Transverse colon (tissue), 4 donors: ENCODE measurements around the gene UQCRFS1. TPM values are rescaled to one million over a fixed set of nuclear protein-coding genes. Genes with fewer than 3 reads are reported as not detected.

ENCODE experiments used
- DNase-seq: peaks from one replicate; pipeline ENCODE4 v3.0.0-alpha.2; 2019
- H3K27ac ChIP-seq, 4 donors: fragments of 200-600 bp; sonication (generic); 2 replicates each; pipeline ENCODE4 v1.5.1; 2016 to 2018; ENCODE audit warnings: inconsistent platforms in 4 of 4
- H3K27me3 ChIP-seq: fragments of 200-600 bp; sonication (generic); 2 replicates; pipeline ENCODE4 v1.5.1; 2017; ENCODE audit warnings: inconsistent platforms
- H3K36me3 ChIP-seq, 4 donors: fragments of 200-600 bp; sonication (generic); 2 replicates each; pipeline ENCODE4 v1.5.1; 2017 to 2019; ENCODE audit warnings: inconsistent platforms in 4 of 4
- H3K4me1 ChIP-seq, 4 donors: fragments of 200-600 bp; sonication (generic); 2 replicates each; pipeline ENCODE4 v1.5.1; 2017 to 2020; ENCODE audit warnings: inconsistent platforms in 4 of 4
- H3K4me3 ChIP-seq, 4 donors: fragments of 200-600 bp; sonication (generic); 1 replicate in 1 of 4; 2 replicates in 3 of 4; pipeline versions ENCODE4 v1.5.1 to v1.6.1; 2017 to 2019; ENCODE audit warnings: inconsistent platforms in 4 of 4
- H3K9me3 ChIP-seq, 2 donors: fragments of 200-600 bp; sonication (generic); 2 replicates each; pipeline ENCODE4 v1.5.1; 2017 to 2019; ENCODE audit warnings: inconsistent platforms in 2 of 2
- CTCF ChIP-seq, 5 experiments: fragments of 200-600 bp in 3 of 5; fragments of 450-650 bp in 2 of 5; sonication (generic) in 3 of 5; IDR thresholded peaks; 1 replicate in 2 of 5; 2 replicates in 3 of 5; pipeline ENCODE4 v1.5.1; 2016 to 2017; ENCODE audit warnings: antibody characterized with exemption in 5 of 5, inconsistent platforms in 3 of 5, mild to moderate bottlenecking in 2 of 5, moderate library complexity in 1 of 5
- EP300 ChIP-seq: sonication (generic); formaldehyde crosslinking; IDR thresholded peaks from one replicate; pipeline ENCODE4 v1.6.1; 2017; ENCODE audit warnings: antibody characterized with exemption, low read depth
- POLR2A ChIP-seq: fragments of 450-650 bp; IDR thresholded peaks from one replicate; pipeline ENCODE4 v1.6.1; 2016; ENCODE audit warnings: antibody characterized with exemption, mild to moderate bottlenecking, moderate library complexity
- POLR2AphosphoS5 ChIP-seq, 3 donors: sonication (generic); formaldehyde crosslinking; IDR thresholded peaks; one replicate each; pipeline ENCODE4 v1.6.1; 2016; ENCODE audit warnings: antibody characterized with exemption in 3 of 3
- WGBS, 2 donors: methylation state at CpG; one replicate each; pipeline ENCODE4 v1.1.5; 2018; ENCODE audit warnings: low coverage in 1 of 2; 5-methylcytosine and 5-hydroxymethylcytosine counted together
- in situ Hi-C, 4 donors: fragments of 200-750 bp; cut with MboI; loops; one replicate each; pipeline versions ENCODE4 v1.15.0 to v1.15.1; 2017; ENCODE audit warnings: low sequenced_read_pairs in 3 of 4, low pct_ligation_motif_present in 1 of 4, low pct_unique_long_range_greater_than_20kb in 1 of 4
- intact Hi-C: fragments of 100-400 bp; cut with DNase I; formaldehyde crosslinking; loops from one replicate; pipeline ENCODE4 v1.15.1; 2023; ENCODE audit warnings: low total_unique reads
- total RNA-seq, 4 donors: library from RNA; depleted of rRNA; stranded (reverse); fragments of >200 nt; gene quantifications; one replicate each; pipeline ENCODE4 v1.1.0, GENCODE V29; 2016

Gene UQCRFS1
- total RNA-seq, 4 donors from 2014 or later, result 14.1 to 67.7 (median 35.3) TPM

- H3K4me1 ChIP-seq, result peaks cover 0 to 27% (median 20%) of the 10 kb centered on the region in 4 donors
- H3K27me3 ChIP-seq, result no peaks in the 10 kb centered on the region
- intact Hi-C loops, result no loop called here
- DNase-seq, result no peak
- H3K36me3 ChIP-seq, result peaks cover 0 to 11% (median 5%) of the 10 kb centered on the region in 4 donors
- no peak overlapping the region for H3K4me3 ChIP-seq
- 89 to 100% methylated on average over 1 to 3 of the region's 3 CpGs for WGBS, 2 donors
- no peaks in the 10 kb centered on the region for H3K9me3 ChIP-seq
- H3K27ac ChIP-seq, result no peak overlapping the region
- in situ Hi-C loops, result no loop called here
- TF ChIP-seq POLR2A (no peak), POLR2AphosphoS5 (IDR thresholded peaks at IDR 0.05) (no peak), EP300 (no peak), CTCF (IDR thresholded peaks at IDR 0.05) (no peak)
These were observed 6.5 kb downstream of the UQCRFS1 start for GRCh38 chr19:29206453-29206852.

- no peak overlapping the region for H3K4me3 ChIP-seq
- TF ChIP-seq CTCF (IDR thresholded peaks at IDR 0.05) (no peak), POLR2A (no peak), POLR2AphosphoS5 (IDR thresholded peaks at IDR 0.05) (no peak), EP300 (no peak)
- intact Hi-C loops, result no loop called here
- peaks cover 0 to 11% (median 5%) of the 10 kb centered on the region in 4 donors for H3K36me3 ChIP-seq
- no peaks in the 10 kb centered on the region for H3K9me3 ChIP-seq
- in situ Hi-C loops, result no loop called here
- DNase-seq, result no peak
- no peaks in the 10 kb centered on the region for H3K27me3 ChIP-seq
- no peak overlapping the region for H3K27ac ChIP-seq
- H3K4me1 ChIP-seq, result no peaks in the 10 kb centered on the region
- WGBS, 2 donors, result 87 to 91% methylated on average over 2 of the region's 2 CpGs
These were observed 10.7 kb downstream of the UQCRFS1 start for GRCh38 chr19:29202281-29202680.

- H3K36me3 ChIP-seq, result peaks cover 0 to 8% (median 3%) of the 10 kb centered on the region in 4 donors
- no peaks in the 10 kb centered on the region for H3K4me1 ChIP-seq
- no peaks in the 10 kb centered on the region for H3K9me3 ChIP-seq
- H3K4me3 ChIP-seq, result no peak overlapping the region
- no peak for TF ChIP-seq POLR2A
- no peak for TF ChIP-seq EP300
- no peak for TF ChIP-seq CTCF (IDR thresholded peaks at IDR 0.05)
- TF ChIP-seq POLR2AphosphoS5 (IDR thresholded peaks at IDR 0.05), result no peak
- in situ Hi-C loops, result no loop called here
- DNase-seq, result no peak
- 89 to 93% methylated on average over 2 of the region's 2 CpGs for WGBS, 2 donors
- intact Hi-C loops, result no loop called here
- H3K27me3 ChIP-seq, result no peaks in the 10 kb centered on the region
- H3K27ac ChIP-seq, result no peak overlapping the region
These were observed 11.1 kb downstream of the UQCRFS1 start for GRCh38 chr19:29201855-29202254.

GRCh38 chr19:29194658-29195057, 18.3 kb downstream of the UQCRFS1 start:
- WGBS, 2 donors, result 57 to 58% methylated on average over 2 of the region's 2 CpGs
- H3K27ac ChIP-seq, result no peak overlapping the region
- TF ChIP-seq POLR2A (no peak), POLR2AphosphoS5 (IDR thresholded peaks at IDR 0.05) (no peak), CTCF (IDR thresholded peaks at IDR 0.05) (no peak), EP300 (no peak)
- no peaks in the 10 kb centered on the region for H3K9me3 ChIP-seq
- in situ Hi-C loops (no loop called here), intact Hi-C loops (no loop called here)
- H3K4me1 ChIP-seq, result no peaks in the 10 kb centered on the region
- DNase-seq, result no peak
- no peak overlapping the region for H3K4me3 ChIP-seq
- H3K27me3 ChIP-seq, result no peaks in the 10 kb centered on the region
- H3K36me3 ChIP-seq, result no peaks in the 10 kb centered on the region
